NOMO-1 treated with DMSO at 0.1 percent for 48 hours (cell line): ENCODE data around the gene PER3.

Experiments used
- DNase-seq: peaks from one replicate; lab custom pipeline; 2025; ENCODE audit not compliant: unreplicated experiment; lab: John Stamatoyannopoulos, UW

Gene PER3

GRCh38 chr1:7869136-7869920 is 85.2 kb downstream of the PER3 start:
- no peak for DNase-seq

GRCh38 chr1:7871136-7871535 is 87.0 kb downstream of the PER3 start:
- DNase-seq: no peak

- no peak for DNase-seq
Observed at GRCh38 chr1:7873801-7874795, 90.0 kb downstream of the PER3 start.

GRCh38 chr1:7878027-7878426 is 93.9 kb downstream of the PER3 start:
- no peak for DNase-seq

GRCh38 chr1:7879228-7879627 is 95.1 kb downstream of the PER3 start:
- DNase-seq: no peak

GRCh38 chr1:7884757-7885156 is 100.7 kb downstream of the PER3 start:
- DNase-seq: no peak

GRCh38 chr1:7885513-7886404 is 101.7 kb downstream of the PER3 start:
- DNase-seq: no peak

- DNase-seq: peak; percentile 88
Observed at GRCh38 chr1:7886405-7886745, 102.3 kb downstream of the PER3 start.

- no peak for DNase-seq
Observed at GRCh38 chr1:7888248-7889081, 104.4 kb downstream of the PER3 start.

- no peak for DNase-seq
Observed at GRCh38 chr1:7890853-7891252, 106.8 kb downstream of the PER3 start.

- DNase-seq: no peak
Observed at GRCh38 chr1:7891804-7892203, 107.7 kb downstream of the PER3 start.

- no peak for DNase-seq
Observed at GRCh38 chr1:7893529-7894180, 109.6 kb downstream of the PER3 start.
